DMS114 treated with DMSO at 0.1 percent for 48 hours (cell line): ENCODE measurements around the gene KEL.

Experiments
- DNase-seq: peaks from one replicate; lab custom pipeline; 2025; ENCODE audit not compliant: unreplicated experiment; lab: John Stamatoyannopoulos, UW

The KEL gene

DNA sequence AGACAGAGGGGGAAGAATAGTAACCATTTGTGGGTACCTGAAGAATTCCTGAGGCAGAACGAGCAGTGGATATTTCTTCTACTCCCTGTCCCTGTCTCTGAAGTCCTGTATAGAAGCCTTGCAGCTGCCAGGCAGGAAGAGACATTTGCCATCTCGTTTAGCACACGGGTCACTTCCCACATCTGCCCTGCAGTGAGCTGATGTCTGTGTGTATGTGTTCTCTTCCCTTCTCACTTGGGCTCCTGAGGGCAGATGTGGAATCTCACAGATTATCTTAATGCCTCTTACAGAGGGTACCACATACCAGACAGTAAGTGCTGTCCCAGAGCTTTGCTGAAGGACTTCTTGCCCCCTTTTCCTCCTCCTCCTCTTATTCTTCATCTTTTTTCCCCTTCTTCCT is 62.5 kb downstream of the KEL start:
- no peak for DNase-seq

DNA sequence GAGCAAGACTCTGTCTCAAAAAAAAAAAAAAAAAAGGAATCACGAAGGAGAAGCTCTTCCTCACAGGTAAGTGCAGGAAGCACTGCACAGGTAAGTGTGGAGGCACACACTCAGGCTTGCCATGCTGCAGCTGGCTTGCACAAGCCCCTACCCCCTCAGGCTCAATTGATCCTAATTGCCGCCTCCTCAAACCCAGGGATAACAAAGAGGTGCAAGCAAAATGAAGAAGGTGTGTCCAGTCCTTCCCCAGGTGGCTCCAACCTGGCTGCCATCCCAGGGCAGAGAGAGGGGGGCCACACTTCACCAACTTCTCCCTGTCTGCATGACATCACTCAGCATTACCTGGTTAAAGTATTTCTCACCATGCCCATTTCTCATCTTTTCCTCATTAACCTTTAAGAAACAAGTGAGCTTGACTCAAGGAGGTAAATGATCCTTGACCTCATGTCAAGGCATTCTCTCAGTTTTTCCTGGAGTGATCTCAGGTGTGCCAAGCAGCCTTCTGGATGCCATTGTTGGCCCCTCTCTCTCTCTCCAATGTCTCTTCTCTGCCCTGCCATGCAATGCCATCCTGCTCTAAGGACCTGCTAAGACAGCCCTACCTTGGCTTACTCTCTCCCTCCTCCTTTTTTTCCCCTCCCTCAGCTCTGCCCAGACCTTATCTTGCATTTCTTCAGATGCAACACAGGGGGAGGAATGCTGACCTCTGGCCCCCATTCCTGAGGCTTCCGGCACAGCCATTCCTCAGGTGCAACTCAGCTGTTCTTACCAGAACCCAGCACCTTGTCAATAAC is 63.6 kb downstream of the KEL start:
- DNase-seq, result no peak

DNA sequence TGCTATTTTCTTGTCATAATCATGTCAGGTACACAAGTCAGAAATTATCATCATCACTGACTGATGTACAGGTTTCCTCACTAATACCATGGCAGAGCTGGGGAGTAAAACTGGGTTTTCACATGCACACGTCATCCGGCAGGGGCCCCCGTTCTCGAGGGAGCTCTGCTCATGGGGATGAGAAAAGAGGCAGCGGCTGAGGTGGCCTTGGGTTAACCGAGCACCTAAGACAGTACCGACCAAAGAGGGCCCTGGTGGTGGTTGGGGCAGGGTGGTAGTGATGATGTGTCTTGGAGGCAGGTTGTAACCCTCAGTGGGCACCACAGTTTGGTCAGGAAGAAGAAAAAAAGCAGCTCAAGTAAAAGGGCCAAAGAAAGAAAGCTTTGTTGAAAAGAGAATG is 64.5 kb downstream of the KEL start:
- DNase-seq, result no peak

DNA sequence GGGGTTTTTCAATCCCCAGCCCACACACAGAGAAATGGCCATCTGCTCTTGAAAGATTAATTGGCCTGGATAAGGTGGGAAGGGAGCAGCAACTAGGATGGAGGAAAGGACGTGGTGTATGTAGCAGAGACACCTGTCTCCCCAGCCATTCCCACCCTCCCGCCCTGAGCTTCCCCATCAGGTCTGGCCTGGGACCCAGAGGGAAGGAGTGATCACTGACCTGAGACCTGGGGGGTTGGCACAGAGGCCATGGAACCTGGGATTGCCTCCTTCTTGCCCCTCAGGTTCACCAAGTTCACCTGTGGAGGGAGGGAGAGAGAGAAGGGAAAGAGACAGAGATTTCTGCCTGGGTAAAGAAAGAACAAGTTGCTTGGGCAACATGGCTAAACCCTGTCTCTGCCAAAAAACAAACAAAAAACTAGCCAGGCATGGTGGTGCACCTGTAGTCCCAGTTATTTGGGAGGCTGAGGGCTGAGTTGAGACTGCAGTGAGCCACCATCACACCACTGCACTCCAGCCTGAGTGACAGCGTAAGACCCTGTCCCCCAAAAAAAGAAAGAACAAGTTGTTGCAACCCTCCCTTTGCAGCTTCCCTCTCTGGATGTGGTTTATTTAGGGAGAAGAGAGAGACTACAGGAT is 65.3 kb downstream of the KEL start:
- no peak for DNase-seq

- DNase-seq, result no peak
These were observed 66.0 kb downstream of the KEL start for GRCh38 chr7:142896151-142896550.

GRCh38 chr7:142894985-142895593 is 67.1 kb downstream of the KEL start:
- no peak for DNase-seq

GRCh38 chr7:142894112-142894984 is 67.8 kb downstream of the KEL start:
- DNase-seq, result no peak

GRCh38 chr7:142892951-142893350 is 69.2 kb downstream of the KEL start:
- no peak for DNase-seq

DNA sequence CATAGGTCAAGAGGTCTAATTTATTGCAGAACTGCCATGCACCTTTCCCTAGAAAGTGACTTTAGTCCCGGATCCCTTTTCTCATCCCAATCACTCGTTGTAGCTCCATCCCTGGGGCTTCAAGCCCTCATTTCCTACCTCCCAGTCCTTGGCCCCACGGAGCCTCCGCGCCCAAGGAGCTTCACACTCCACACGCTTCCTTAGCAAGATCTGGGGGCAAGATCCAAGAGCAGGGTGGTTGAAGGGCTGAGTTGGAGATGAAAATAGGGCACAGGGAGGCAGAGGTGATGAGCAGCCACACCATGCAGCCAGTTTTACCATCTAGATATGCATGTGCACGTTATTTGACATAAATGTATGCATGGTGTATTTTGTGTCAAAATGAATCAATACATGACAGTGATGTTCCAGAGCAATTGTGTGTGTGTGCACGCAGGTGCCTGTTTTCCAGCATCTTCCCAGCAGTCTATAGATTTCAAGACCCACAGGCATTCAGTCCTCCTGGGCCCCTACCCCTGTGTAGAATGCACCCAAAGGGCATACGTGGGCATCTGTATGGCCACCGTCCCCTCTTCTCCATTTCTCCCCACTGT is 70.6 kb downstream of the KEL start:
- no peak for DNase-seq
